ENCODE measurements around the gene NR1D1.

DNA sequence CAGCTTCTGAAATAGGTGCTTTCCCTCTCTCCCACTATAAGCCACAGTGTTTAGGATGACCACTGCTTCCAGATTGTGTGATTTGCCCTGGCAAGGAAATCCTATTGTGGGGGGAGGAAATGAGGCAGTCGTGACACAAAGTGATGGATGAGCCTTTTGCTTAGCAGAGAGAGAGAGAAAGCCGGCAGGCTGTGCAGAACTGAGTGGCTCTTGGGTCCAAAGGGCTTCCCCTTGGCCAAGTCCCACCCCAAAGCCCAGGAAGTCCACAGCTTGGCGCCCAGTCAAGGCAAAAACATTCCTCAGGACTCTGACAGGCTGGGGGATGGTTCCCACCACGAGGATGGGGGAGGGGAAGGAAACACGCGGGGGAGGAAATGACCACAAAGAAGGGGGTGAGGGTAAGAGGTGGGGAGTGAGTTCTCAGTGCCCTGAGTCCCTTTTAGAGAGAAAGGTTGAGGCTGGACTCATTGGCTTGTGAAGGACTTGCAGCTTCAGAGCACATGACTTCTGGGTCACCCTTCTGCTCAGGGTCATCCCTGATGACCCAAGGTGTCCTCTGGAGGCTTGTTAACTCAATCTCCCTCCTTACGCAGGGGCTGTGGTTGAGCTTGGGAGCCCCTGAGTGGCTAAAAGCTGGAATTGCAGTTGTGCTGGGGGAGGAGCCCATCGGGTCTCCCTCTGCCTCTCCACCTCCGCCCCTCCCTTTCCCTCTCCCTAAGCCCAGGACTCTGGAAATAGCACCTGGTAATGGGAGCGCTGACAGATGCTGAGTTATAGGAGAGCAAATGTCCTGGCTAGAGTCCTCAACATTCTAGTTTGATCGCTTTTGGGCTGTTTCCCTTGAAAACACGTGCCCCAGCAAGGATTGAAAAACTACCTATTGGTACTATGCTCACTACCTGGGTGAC lies 11.1 kb upstream of the NR1D1 start:
- no peak for TF ChIP-seq EZH2 (IDR thresholded peaks at IDR 0.05; ENCODE audit: insufficient read depth, poor library complexity, severe bottlenecking)
- no peak for TF ChIP-seq EZH2phosphoT487 (IDR thresholded peaks at IDR 0.05; ENCODE audit: insufficient read depth, low read depth)
